VCaP (cell line): Measurements from ENCODE around the gene TENM3.

ENCODE experiments used
- H3K27ac ChIP-seq: fragments of 450-650 bp; 2 replicates; pipeline ENCODE4 v1.5.1; 2017
- TF ChIP-seq, protein P1 (sequence below): fragments of 450-650 bp; conservative IDR thresholded peaks from 2 replicates; pipeline ENCODE4 v1.5.1; 2017; ENCODE audit warnings: mild to moderate bottlenecking, moderate library complexity

The TENM3 gene

GRCh38 chr4:182803235-182803634 lies 560.0 kb downstream of the TENM3 start:
- TF ChIP-seq, protein P1, sequence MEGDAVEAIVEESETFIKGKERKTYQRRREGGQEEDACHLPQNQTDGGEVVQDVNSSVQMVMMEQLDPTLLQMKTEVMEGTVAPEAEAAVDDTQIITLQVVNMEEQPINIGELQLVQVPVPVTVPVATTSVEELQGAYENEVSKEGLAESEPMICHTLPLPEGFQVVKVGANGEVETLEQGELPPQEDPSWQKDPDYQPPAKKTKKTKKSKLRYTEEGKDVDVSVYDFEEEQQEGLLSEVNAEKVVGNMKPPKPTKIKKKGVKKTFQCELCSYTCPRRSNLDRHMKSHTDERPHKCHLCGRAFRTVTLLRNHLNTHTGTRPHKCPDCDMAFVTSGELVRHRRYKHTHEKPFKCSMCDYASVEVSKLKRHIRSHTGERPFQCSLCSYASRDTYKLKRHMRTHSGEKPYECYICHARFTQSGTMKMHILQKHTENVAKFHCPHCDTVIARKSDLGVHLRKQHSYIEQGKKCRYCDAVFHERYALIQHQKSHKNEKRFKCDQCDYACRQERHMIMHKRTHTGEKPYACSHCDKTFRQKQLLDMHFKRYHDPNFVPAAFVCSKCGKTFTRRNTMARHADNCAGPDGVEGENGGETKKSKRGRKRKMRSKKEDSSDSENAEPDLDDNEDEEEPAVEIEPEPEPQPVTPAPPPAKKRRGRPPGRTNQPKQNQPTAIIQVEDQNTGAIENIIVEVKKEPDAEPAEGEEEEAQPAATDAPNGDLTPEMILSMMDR = no peak
- no peak overlapping the region for H3K27ac ChIP-seq

DNA sequence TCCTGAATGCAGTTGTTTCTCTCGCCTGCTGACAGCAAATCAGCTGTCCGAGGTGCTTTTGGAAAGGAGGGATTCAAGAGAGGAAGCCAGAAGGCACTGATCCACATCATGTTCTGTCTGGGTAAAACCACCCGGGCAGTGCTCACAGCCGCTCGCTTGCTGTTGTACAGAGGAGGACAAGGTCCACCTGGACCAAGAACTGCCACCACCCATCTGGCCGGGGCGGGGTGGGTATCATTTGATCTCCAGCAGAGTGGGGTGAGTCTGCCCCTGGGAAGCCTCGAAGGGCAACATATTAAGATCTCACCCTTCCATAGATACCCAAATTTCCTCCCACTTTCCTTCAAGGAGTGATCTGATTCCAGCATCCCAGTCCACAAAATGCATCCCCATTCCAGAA lies 560.9 kb downstream of the TENM3 start:
- TF ChIP-seq, protein P1 = no peak
- H3K27ac ChIP-seq = no peak overlapping the region

DNA sequence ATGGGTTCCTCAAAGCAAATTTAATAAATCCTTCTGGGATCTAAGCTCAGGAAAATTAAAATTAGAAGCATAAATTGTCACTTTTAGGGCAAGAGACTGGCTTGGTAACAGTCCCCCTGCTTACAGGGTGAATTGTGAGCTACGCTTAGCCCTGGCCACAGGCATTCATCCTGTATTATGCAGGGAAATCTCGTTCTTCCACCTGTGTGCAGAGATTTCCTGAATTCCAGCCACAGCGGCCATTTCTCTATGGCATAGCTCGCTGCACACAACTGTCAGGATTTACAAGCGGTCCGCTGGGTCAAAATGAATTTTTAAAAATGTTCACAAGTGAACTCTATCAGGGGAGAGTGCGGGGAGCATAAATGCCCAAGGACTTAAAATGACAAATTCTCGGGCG lies 562.1 kb downstream of the TENM3 start:
- TF ChIP-seq, protein P1 = no peak
- H3K27ac ChIP-seq = no peak overlapping the region

GRCh38 chr4:182805750-182806149 lies 562.5 kb downstream of the TENM3 start:
- H3K27ac ChIP-seq = no peak overlapping the region
- TF ChIP-seq, protein P1 = no peak

GRCh38 chr4:182806259-182807252 lies 563.4 kb downstream of the TENM3 start:
- no peak overlapping the region for H3K27ac ChIP-seq
- TF ChIP-seq, protein P1 = peak; percentile 97

DNA sequence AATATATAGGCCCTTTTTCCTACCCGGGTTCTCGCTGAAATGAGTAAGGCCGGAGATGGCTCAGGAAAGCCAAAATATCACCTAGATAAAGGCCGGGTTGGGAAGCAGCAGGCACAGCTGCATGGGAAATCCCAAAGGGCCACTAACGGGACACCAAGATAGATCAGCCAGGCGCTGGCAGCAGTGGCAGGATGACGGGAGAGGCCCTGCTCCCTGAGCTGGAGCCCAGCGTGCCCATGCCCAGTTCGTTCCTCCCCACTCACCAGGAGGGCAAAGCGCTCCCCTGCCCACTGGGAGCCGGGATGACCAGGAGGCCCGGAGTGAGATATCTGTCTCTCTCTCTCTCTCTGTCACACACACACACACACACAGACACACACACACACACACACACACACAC lies 564.1 kb downstream of the TENM3 start:
- TF ChIP-seq, protein P1 = no peak
- no peak overlapping the region for H3K27ac ChIP-seq

DNA sequence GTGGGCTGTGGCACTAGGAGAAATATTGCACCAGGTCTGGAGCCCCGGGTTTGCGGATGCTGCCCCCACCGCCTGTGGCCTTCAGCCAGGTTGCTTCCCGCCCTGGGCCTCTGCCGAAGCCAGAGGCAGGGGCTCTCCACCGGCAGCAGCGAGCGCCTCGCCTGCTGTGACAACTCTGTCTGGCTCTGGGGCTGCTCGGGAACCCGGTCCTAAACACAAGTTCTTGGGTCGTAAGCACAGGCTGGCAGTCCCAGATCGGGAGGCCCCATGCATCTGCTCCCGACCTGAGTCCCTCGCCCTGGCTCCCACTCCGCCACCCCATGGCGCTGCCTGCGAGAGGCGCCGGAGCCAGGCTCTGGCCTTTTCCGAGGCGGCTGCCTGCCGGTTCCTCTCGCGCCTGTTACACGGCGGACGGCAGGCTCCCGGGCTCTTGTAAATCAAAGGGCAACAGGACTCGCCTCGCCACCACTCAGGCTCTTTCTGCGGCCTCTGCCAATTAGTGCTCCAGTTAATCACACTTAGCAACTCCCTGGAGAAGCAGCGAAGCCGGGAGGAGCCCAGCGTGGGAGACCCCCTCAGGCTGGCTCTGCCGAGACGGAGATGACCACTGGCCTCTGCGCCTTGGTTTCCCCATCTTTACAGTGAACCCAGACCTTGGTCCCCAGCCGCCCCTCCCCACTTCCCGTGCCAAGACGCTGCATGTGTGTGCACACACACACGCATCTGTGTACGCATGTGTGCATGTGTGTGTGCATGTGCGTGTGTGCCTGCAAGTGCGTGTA lies 564.8 kb downstream of the TENM3 start:
- H3K27ac ChIP-seq = no peak overlapping the region
- TF ChIP-seq, protein P1 = no peak
